Measurements from ENCODE around the gene PIP4P1.

Gene PIP4P1

GRCh38 chr14:20409226-20409625 lies 52.0 kb downstream of the PIP4P1 start:
- DNase-seq (ENCODE audit: low read depth), result peak; percentile 54
- TF ChIP-seq CTCF (conservative IDR thresholded peaks at IDR 0.05; ENCODE audit: control insufficient read depth, insufficient read depth, low read depth, low read length), result no peak
- no peak overlapping the region for H3K4me3 ChIP-seq (ENCODE audit: control insufficient read depth, low read depth, low read length)

Measured in fibroblast of mammary gland (primary cell).